ENCODE results near the gene CRB1. TPM values are rescaled to one million over a fixed set of nuclear protein-coding genes. Genes with fewer than 3 reads are reported as not detected.

Gene CRB1
- total RNA-seq, 1 experiment from 2014 or later: not detected

- H2BK12ac ChIP-seq (ENCODE audit: insufficient read length, low read depth, low read length): no peak overlapping the region
- no peak for DNase-seq
- H3K27ac ChIP-seq (ENCODE audit: insufficient read length, low read depth, low read length): no peak overlapping the region
- no peak overlapping the region for H3K9ac ChIP-seq (ENCODE audit: extremely low read depth, insufficient read length, low read length)
- H3K9me3 ChIP-seq (ENCODE audit: control insufficient read depth, low read depth, low read length): no peaks in the 10 kb centered on the region
- H4K91ac ChIP-seq (ENCODE audit: insufficient read length, low read depth, low read length): no peak overlapping the region
- no peak overlapping the region for H4K5ac ChIP-seq (ENCODE audit: insufficient read length, low read depth, low read length)
- no peak overlapping the region for H2BK120ac ChIP-seq (ENCODE audit: low read depth, low read length, poor library complexity, severe bottlenecking)
- no peaks in the 10 kb centered on the region for H3K23me2 ChIP-seq (ENCODE audit: insufficient read length, low read depth, low read length, poor library complexity, severe bottlenecking)
- H3K79me1 ChIP-seq (ENCODE audit: insufficient read depth, low read depth, low read length, poor library complexity, severe bottlenecking): no peaks in the 10 kb centered on the region
- no peaks in the 10 kb centered on the region for H3K4me1 ChIP-seq (ENCODE audit: insufficient read depth, low read length)
- H3K23ac ChIP-seq (ENCODE audit: insufficient read length, low read depth, low read length): no peak overlapping the region
- TF ChIP-seq CTCF (conservative IDR thresholded peaks at IDR 0.05): no peak
- H2AFZ ChIP-seq (ENCODE audit: low read length): no peak overlapping the region
- H3T11ph ChIP-seq (ENCODE audit: low read length): no peak overlapping the region
- H2BK15ac ChIP-seq (ENCODE audit: low read depth, low read length): no peak overlapping the region
- no peak overlapping the region for H4K8ac ChIP-seq (replicated peaks; ENCODE audit: insufficient read length, low read depth, low read length)
- H3K18ac ChIP-seq (ENCODE audit: insufficient read length, low read depth, low read length): no peak overlapping the region
- no peaks in the 10 kb centered on the region for H3K79me2 ChIP-seq (ENCODE audit: insufficient read depth, low read length)
- H3K56ac ChIP-seq (ENCODE audit: insufficient read length, low read depth, low read length): no peak overlapping the region
- H2AK5ac ChIP-seq (ENCODE audit: insufficient read length, low read length): no peak overlapping the region
- no peak overlapping the region for H3K4me3 Mint-ChIP-seq
- no peaks in the 10 kb centered on the region for H3K27me3 Mint-ChIP-seq (ENCODE audit: low read depth)
- H3K36me3 Mint-ChIP-seq (ENCODE audit: insufficient read depth in 1 of 3, low read depth in 3 of 3): no peaks in the 10 kb centered on the region
- H4K20me1 ChIP-seq (ENCODE audit: control insufficient read depth, insufficient read depth, insufficient read length): no peaks in the 10 kb centered on the region
- H3K4ac ChIP-seq (ENCODE audit: low read depth, low read length): no peak overlapping the region
- WGBS (ENCODE audit: extremely low coverage, insufficient read length, low lambda C conversion rate): no CpG with 5 or more reads among the region's 9 CpGs
- no peaks in the 10 kb centered on the region for H3K9me3 Mint-ChIP-seq
- H3K27ac Mint-ChIP-seq: no peak overlapping the region
- no peak overlapping the region for H2BK20ac ChIP-seq (ENCODE audit: low read depth, low read length, poor library complexity, severe bottlenecking)
- H3K14ac ChIP-seq (ENCODE audit: insufficient read depth, low read length): no peak overlapping the region
- H2BK5ac ChIP-seq (ENCODE audit: insufficient read length, low read length): no peak overlapping the region
- no peaks in the 10 kb centered on the region for H3K27me3 ChIP-seq (ENCODE audit: insufficient read depth, low read length)
- H3K4me1 Mint-ChIP-seq: no peaks in the 10 kb centered on the region
- no peak overlapping the region for H3K4me2 ChIP-seq (ENCODE audit: insufficient read depth, insufficient read length, low read length)
Observed at GRCh38 chr1:197339106-197340060, 71.3 kb downstream of the CRB1 start.
